Tibial artery (tissue), 4 donors: ENCODE measurements around the gene MAST4.

ENCODE experiments used
- DNase-seq, 2 donors: peaks; one replicate each; pipeline ENCODE4 v3.0.0-alpha.2; 2019
- H3K27ac ChIP-seq, 2 donors: fragments of 200-600 bp; sonication (generic) in 1 of 2; 1 replicate in 1 of 2; 2 replicates in 1 of 2; pipeline ENCODE4 v1.5.1; 2018 to 2019; ENCODE audit warnings: mild to moderate bottlenecking in 1 of 2
- H3K27me3 ChIP-seq, 2 donors: fragments of 200-600 bp; sonication (generic) in 1 of 2; one replicate each; pipeline versions ENCODE4 v1.5.1 to v1.6.0; 2016 to 2019
- H3K36me3 ChIP-seq, 3 donors: fragments of 200-600 bp; sonication (generic) in 2 of 3; one replicate each; pipeline ENCODE4 v1.5.1; 2016 to 2019; ENCODE audit warnings: mild to moderate bottlenecking in 2 of 3
- H3K4me1 ChIP-seq, 4 donors: fragments of 200-600 bp; sonication (generic) in 2 of 4; 1 replicate in 3 of 4; 2 replicates in 1 of 4; pipeline ENCODE4 v1.5.1; 2016 to 2019
- H3K4me3 ChIP-seq, 2 donors: fragments of 200-600 bp; sonication (generic) in 1 of 2; 1 replicate in 1 of 2; 2 replicates in 1 of 2; pipeline ENCODE4 v1.5.1; 2018 to 2019; ENCODE audit warnings: mild to moderate bottlenecking in 2 of 2
- H3K9me3 ChIP-seq, 3 donors: fragments of 200-600 bp; sonication (generic) in 1 of 3; one replicate each; pipeline ENCODE4 v1.5.1; 2016 to 2019
- intact Hi-C: fragments of 100-400 bp; cut with DNase I; formaldehyde crosslinking; loops from one replicate; pipeline ENCODE4 v1.15.0; 2023; ENCODE audit warnings: low total_unique reads
- TF ChIP-seq, protein P1 (sequence below), 2 experiments: fragments of 200-600 bp in 1 of 2; fragments of 450-650 bp in 1 of 2; IDR thresholded peaks; one replicate each; pipeline ENCODE4 v1.5.1; 2017 to 2019; ENCODE audit warnings: antibody characterized with exemption in 2 of 2, mild to moderate bottlenecking in 1 of 2, moderate library complexity in 1 of 2

The MAST4 gene

DNA sequence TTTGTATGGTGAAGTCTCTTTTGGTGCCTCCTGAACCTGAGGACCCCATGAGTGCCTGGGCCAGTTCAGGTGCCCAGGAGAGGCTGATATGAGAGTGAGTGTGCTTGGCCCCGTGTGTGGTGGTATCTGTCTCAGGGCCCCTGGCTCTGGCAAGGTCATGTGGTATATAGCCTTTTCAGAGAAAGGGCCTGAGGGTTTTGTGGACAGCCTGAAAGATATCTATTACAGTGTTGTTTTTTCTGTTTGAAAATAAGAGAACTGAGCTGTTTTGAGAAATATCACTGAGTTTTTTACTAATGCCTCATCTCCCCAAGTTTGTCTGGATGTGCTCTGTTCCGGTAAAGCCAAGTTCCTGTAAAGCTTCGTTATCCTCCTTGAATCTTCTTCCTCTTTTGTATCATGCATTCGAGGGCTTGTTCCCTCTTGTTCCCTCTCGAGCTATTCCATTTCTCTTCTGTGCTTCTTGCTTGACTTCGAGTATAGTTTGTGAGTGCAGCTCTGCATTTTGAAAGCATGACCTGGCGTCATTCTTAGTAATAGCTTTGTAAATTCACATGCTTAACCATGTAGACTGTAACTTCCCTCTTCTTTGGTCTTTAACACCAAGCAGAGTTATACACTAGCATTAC lies 122.3 kb downstream of the MAST4 start:
- H3K27ac ChIP-seq, result no peak overlapping the region
- H3K9me3 ChIP-seq, result no peaks in the 10 kb centered on the region
- peaks cover 0 to 8% (median 4%) of the 10 kb centered on the region in 4 donors for H3K4me1 ChIP-seq
- TF ChIP-seq, protein P1, sequence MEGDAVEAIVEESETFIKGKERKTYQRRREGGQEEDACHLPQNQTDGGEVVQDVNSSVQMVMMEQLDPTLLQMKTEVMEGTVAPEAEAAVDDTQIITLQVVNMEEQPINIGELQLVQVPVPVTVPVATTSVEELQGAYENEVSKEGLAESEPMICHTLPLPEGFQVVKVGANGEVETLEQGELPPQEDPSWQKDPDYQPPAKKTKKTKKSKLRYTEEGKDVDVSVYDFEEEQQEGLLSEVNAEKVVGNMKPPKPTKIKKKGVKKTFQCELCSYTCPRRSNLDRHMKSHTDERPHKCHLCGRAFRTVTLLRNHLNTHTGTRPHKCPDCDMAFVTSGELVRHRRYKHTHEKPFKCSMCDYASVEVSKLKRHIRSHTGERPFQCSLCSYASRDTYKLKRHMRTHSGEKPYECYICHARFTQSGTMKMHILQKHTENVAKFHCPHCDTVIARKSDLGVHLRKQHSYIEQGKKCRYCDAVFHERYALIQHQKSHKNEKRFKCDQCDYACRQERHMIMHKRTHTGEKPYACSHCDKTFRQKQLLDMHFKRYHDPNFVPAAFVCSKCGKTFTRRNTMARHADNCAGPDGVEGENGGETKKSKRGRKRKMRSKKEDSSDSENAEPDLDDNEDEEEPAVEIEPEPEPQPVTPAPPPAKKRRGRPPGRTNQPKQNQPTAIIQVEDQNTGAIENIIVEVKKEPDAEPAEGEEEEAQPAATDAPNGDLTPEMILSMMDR (IDR thresholded peaks at IDR 0.05), result no peak
- intact Hi-C loops, result no loop called here
- no peak overlapping the region for H3K4me3 ChIP-seq
- no peaks in the 10 kb centered on the region for H3K36me3 ChIP-seq
- no peak for DNase-seq
- H3K27me3 ChIP-seq, result no peaks in the 10 kb centered on the region

GRCh38 chr5:66720780-66721179 lies 124.6 kb downstream of the MAST4 start:
- Histone ChIP-seq H3K9me3 (no peaks in the 10 kb centered on the region), H3K4me1 (peaks cover 0 to 8% (median 4%) of the 10 kb centered on the region in 4 donors), H3K27ac (no peak overlapping the region), H3K4me3 (no peak overlapping the region), H3K36me3 (no peaks in the 10 kb centered on the region), H3K27me3 (no peaks in the 10 kb centered on the region)
- DNase-seq, result no peak
- TF ChIP-seq, protein P1 (IDR thresholded peaks at IDR 0.05), result no peak
- intact Hi-C loops, result no loop called here

GRCh38 chr5:66722686-66723085 lies 126.5 kb downstream of the MAST4 start:
- TF ChIP-seq, protein P1 (IDR thresholded peaks at IDR 0.05), result no peak
- Histone ChIP-seq H3K9me3 (no peaks in the 10 kb centered on the region), H3K4me3 (no peak overlapping the region), H3K4me1 (peaks cover 0 to 7% (median 3%) of the 10 kb centered on the region in 4 donors), H3K36me3 (no peaks in the 10 kb centered on the region), H3K27ac (no peak overlapping the region), H3K27me3 (no peaks in the 10 kb centered on the region)
- no peak for DNase-seq
- intact Hi-C loops, result no loop called here

- Histone ChIP-seq H3K36me3 (no peaks in the 10 kb centered on the region), H3K9me3 (no peaks in the 10 kb centered on the region), H3K4me1 (no peaks in the 10 kb centered on the region), H3K27ac (no peak overlapping the region), H3K27me3 (no peaks in the 10 kb centered on the region), H3K4me3 (no peak overlapping the region)
- DNase-seq, result no peak
- intact Hi-C loops, result no loop called here
- TF ChIP-seq, protein P1 (IDR thresholded peaks at IDR 0.05), result no peak
Observed at GRCh38 chr5:66724349-66725139, 128.4 kb downstream of the MAST4 start.

DNA sequence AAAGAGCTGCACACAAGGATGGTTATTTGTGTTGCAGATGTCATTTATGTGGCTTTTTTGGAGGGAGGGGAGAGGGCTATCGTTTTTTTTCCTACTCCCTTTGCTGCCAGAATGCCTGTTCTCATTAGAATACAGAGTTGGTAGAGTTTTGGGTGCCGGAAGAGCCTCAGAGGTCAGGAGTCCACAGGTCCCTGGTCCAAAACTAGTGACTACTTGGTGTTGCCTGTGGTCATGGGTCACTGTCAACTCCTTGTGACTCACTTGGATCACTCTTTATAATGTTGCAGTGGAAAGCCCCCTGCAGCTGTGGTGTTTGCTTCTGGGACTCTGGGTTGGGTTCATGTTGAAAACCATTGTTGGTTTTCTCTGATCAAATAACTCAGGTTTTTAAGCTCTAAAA lies 131.4 kb downstream of the MAST4 start:
- TF ChIP-seq, protein P1 (IDR thresholded peaks at IDR 0.05), result no peak
- H3K27ac ChIP-seq, result no peak overlapping the region
- intact Hi-C loops, result no loop called here
- H3K4me3 ChIP-seq, result no peak overlapping the region
- no peaks in the 10 kb centered on the region for H3K9me3 ChIP-seq
- H3K27me3 ChIP-seq, result no peaks in the 10 kb centered on the region
- no peaks in the 10 kb centered on the region for H3K36me3 ChIP-seq
- H3K4me1 ChIP-seq, result no peaks in the 10 kb centered on the region
- no peak for DNase-seq
